HCT116 (cell line): ENCODE results near the gene DYNC1I1. TPM values are rescaled to one million over a fixed set of nuclear protein-coding genes. Genes with fewer than 3 reads are reported as not detected.

Experiments
- ATAC-seq: fragments of 200-7000 bp; cut with Tn5 transposase; 2 replicates; pipeline ENCODE4 v1.9.1; 2020; ENCODE audit warnings: mild to moderate bottlenecking, moderate library complexity
- BruUV-seq: library from RNA; stranded (reverse); fragments of 400-500 nt; replicated peaks from 2 replicates; lab custom pipeline; 2021; lab: Mats Ljungman, UMichigan
- CTCF ChIA-PET: fragments of 300-600 bp; sonication (Branson Sonifier 250); formaldehyde crosslinking; loops from one replicate; lab custom pipeline; 2021; ENCODE audit warnings: antibody characterized with exemption; lab: Charles Lee
- POLR2A ChIA-PET: fragments of 300-600, 350-600 bp; sonication (Branson Sonifier 250); formaldehyde crosslinking; loops from one replicate; lab custom pipeline; 2021; ENCODE audit warnings: antibody characterized with exemption; lab: Charles Lee
- RAD21 ChIA-PET, 2 experiments: fragments of 300-600 bp; sonication (Branson Sonifier 250); formaldehyde crosslinking; loops; one replicate each; lab custom pipeline; 2023; ENCODE audit warnings: low total read pairs in 2 of 2; ENCODE audit not compliant: uncharacterized antibody in 2 of 2, unreplicated experiment in 2 of 2, low non-redundant PET in 1 of 2; lab: Charles Lee
- DNase-seq: peaks from one replicate; pipeline ENCODE4 v3.0.0-alpha.2; 2010; ENCODE audit warnings: low read depth, low spot score
- H2AFZ ChIP-seq: fragments of 200-600 bp; shearing (Covaris generic), sonication (generic); 2 replicates; pipeline ENCODE4 v1.6.1; 2017; ENCODE audit warnings: low read depth, mixed run types, mixed read lengths, antibody characterized with exemption, low read length; ENCODE audit not compliant: poor library complexity, severe bottlenecking
- H3K27ac ChIP-seq: 2 replicates; pipeline ENCODE4 v1.5.1; 2012; ENCODE audit warnings: low read depth, low read length
- H3K27me3 ChIP-seq: fragments of 200-600 bp; sonication (generic); 2 replicates; pipeline ENCODE4 v1.6.1; 2016; ENCODE audit warnings: mixed run types, low read length, mixed read lengths; ENCODE audit not compliant: insufficient read depth
- H3K36me3 ChIP-seq, 2 experiments: fragments of 200-500 bp in 1 of 2; fragments of 200-600 bp in 1 of 2; sonication (Bioruptor generic) in 1 of 2; sonication (generic) in 1 of 2; 2 replicates each; pipeline versions ENCODE4 v1.5.1 to v1.6.1; 2014 to 2016; ENCODE audit warnings: low read length in 2 of 2, inconsistent platforms in 1 of 2, mixed read lengths in 1 of 2, mixed run types in 1 of 2; ENCODE audit not compliant: insufficient read depth in 2 of 2, control insufficient read depth in 1 of 2
- H3K4me1 ChIP-seq, 2 experiments: fragments of 200-600 bp in 1 of 2; sonication (generic) in 1 of 2; 2 replicates each; pipeline versions ENCODE4 v1.5.1 to v1.6.1; 2012 to 2017; ENCODE audit warnings: low read length in 2 of 2, inconsistent platforms in 1 of 2, mild to moderate bottlenecking in 1 of 2, mixed read lengths in 1 of 2, mixed run types in 1 of 2, moderate library complexity in 1 of 2; ENCODE audit not compliant: insufficient read depth in 2 of 2, control insufficient read depth in 1 of 2
- H3K4me2 ChIP-seq: fragments of 200-600 bp; sonication (generic); 2 replicates; pipeline ENCODE4 v1.6.1; 2017; ENCODE audit warnings: mixed run types, low read length, mixed read lengths
- H3K4me3 ChIP-seq, 2 experiments: fragments of 200-600 bp in 1 of 2; sonication (generic) in 1 of 2; replicated peaks in 1 of 2; 2 replicates each; pipeline ENCODE4 v1.5.1; 2011 to 2016; ENCODE audit warnings: low read length in 2 of 2, control low read depth in 1 of 2, low read depth in 1 of 2, mild to moderate bottlenecking in 1 of 2, mixed read lengths in 1 of 2, mixed run types in 1 of 2
- H3K79me2 ChIP-seq: fragments of 200-600 bp; sonication (generic); 2 replicates; pipeline ENCODE4 v1.6.1; 2017; ENCODE audit warnings: mild to moderate bottlenecking, mixed run types, low read length, moderate library complexity, mixed read lengths; ENCODE audit not compliant: insufficient read depth
- H3K9ac ChIP-seq: fragments of 200-600 bp; sonication (generic); 2 replicates; pipeline ENCODE4 v1.6.1; 2016; ENCODE audit warnings: low read length, mixed read lengths
- H3K9me2 ChIP-seq: fragments of 200-600 bp; sonication (generic), shearing (Covaris generic); 2 replicates; pipeline ENCODE4 v1.6.1; 2017; ENCODE audit warnings: mixed run types, mild to moderate bottlenecking, moderate library complexity; ENCODE audit not compliant: insufficient read depth
- H3K9me3 ChIP-seq, 2 experiments: fragments of 200-500 bp in 1 of 2; fragments of 200-600 bp in 1 of 2; sonication (Bioruptor generic) in 1 of 2; sonication (generic) in 1 of 2; 2 replicates each; pipeline ENCODE4 v1.6.1; 2014 to 2017; ENCODE audit warnings: low read length in 2 of 2, mixed read lengths in 2 of 2, inconsistent platforms in 1 of 2, low read depth in 1 of 2, mild to moderate bottlenecking in 1 of 2, mixed run types in 1 of 2, moderate library complexity in 1 of 2; ENCODE audit not compliant: control insufficient read depth in 1 of 2, insufficient read depth in 1 of 2
- H4K20me1 ChIP-seq: fragments of 200-600 bp; sonication (generic), shearing (Covaris generic); 2 replicates; pipeline ENCODE4 v1.6.1; 2017; ENCODE audit warnings: mixed run types, mild to moderate bottlenecking, moderate library complexity; ENCODE audit not compliant: insufficient read depth
- CTCF ChIP-seq, 3 experiments: fragments of 200-600 bp in 1 of 3; sonication (generic) in 1 of 3; IDR thresholded peaks in 2 of 3; conservative IDR thresholded peaks in 1 of 3; 2 replicates each; pipeline ENCODE4 v1.5.1; 2012 to 2017; ENCODE audit warnings: low read depth in 2 of 3, low read length in 2 of 3, antibody characterized with exemption in 1 of 3, borderline replicate concordance in 1 of 3, control low read depth in 1 of 3, mild to moderate bottlenecking in 1 of 3, mixed read lengths in 1 of 3, mixed run types in 1 of 3, moderate library complexity in 1 of 3; ENCODE audit not compliant: insufficient read depth in 1 of 3
- EGR1 ChIP-seq: IDR thresholded peaks from 2 replicates; pipeline ENCODE4 v1.6.1; 2012; ENCODE audit warnings: low read depth
- RAD21 ChIP-seq: IDR thresholded peaks from 2 replicates; pipeline ENCODE4 v1.6.1; 2012; ENCODE audit warnings: low read depth, mild to moderate bottlenecking
- ZBTB33 ChIP-seq: IDR thresholded peaks from 2 replicates; pipeline ENCODE4 v1.6.1; 2011; ENCODE audit warnings: mild to moderate bottlenecking, low read length, moderate library complexity; ENCODE audit not compliant: insufficient replicate concordance; ENCODE audit errors: extremely low read depth
- ZNF274 ChIP-seq: fragments of 200-500 bp; sonication (Bioruptor generic); IDR thresholded peaks from 2 replicates; pipeline ENCODE4 v1.6.1; 2014; ENCODE audit warnings: mild to moderate bottlenecking, low read depth, low read length, inconsistent platforms
- intact Hi-C: fragments of 100-400 bp; cut with micrococcal nuclease; formaldehyde crosslinking; loops from 2 replicates; pipeline ENCODE4 v1.10.0; 2022
- total RNA-seq: library from RNA; stranded (reverse); gene quantifications from one replicate; pipeline ENCODE4 v1.2.1, GENCODE V29; 2021; ENCODE audit not compliant: unreplicated experiment

Gene DYNC1I1
- total RNA-seq, 1 experiment from 2014 or later = not detected

GRCh38 chr7:95843286-95843685 is 70.9 kb downstream of the DYNC1I1 start:
- intact Hi-C loops = no loop called here
- DNase-seq = no peak
- H4K20me1 ChIP-seq = no peaks in the 10 kb centered on the region
- RAD21 ChIA-PET = no interaction called here
- peak; percentile 63; the same call in 1 of the 2 replicates for ATAC-seq
- H3K36me3 ChIP-seq = no peaks in the 10 kb centered on the region
- no peaks in the 10 kb centered on the region for H3K79me2 ChIP-seq
- H3K4me1 ChIP-seq = no peaks in the 10 kb centered on the region
- TF ChIP-seq RAD21 (no peak), CTCF (IDR thresholded peaks at IDR 0.05 in 2 of 3, conservative IDR thresholded peaks at IDR 0.05 in 1 of 3; ENCODE audit: borderline replicate concordance in 1 of 3, insufficient read depth in 1 of 3, low read depth in 2 of 3, low read length in 2 of 3) (peak in 2 of 3 experiments; percentile 15 to 42; a peak in 3 of 6 replicates), ZNF274 (no peak), ZBTB33 (no peak), EGR1 (no peak)
- TF ChIP-seq, all 23 proteins: peak for 1
- POLR2A ChIA-PET = no interaction called here
- Histone ChIP-seq H3K27me3 (peaks cover 8% of the 10 kb centered on the region; the same call in 1 of the 2 replicates), H3K9ac (no peak overlapping the region), H3K9me2 (no peaks in the 10 kb centered on the region), H3K27ac (no peak overlapping the region), H3K4me2 (no peak overlapping the region), H2AFZ (no peak overlapping the region), H3K4me3 (no peak overlapping the region), H3K9me3 (no peaks in the 10 kb centered on the region)
- CTCF ChIA-PET = interaction anchor here (1.3 kb wide), 1 partner anchor 120 kb away, joined by 3 read pairs; no protein-coding TSS in a partner anchor
- BruUV-seq = no TSS peak
